Astrocyte of the cerebellum (primary cell): ENCODE data around the gene PIGN.

Experiments used
- DNase-seq: peaks from one replicate; pipeline ENCODE4 v3.0.0-alpha.2; 2011; ENCODE audit warnings: low read depth
- H3K4me3 ChIP-seq: 2 replicates; pipeline ENCODE4 v1.5.1; 2011; ENCODE audit warnings: mild to moderate bottlenecking, low read depth, low read length, moderate library complexity
- in situ Hi-C: cut with HindIII; loops from 2 replicates; pipeline ENCODE4 v1.10.0; 2017; ENCODE audit warnings: low sequenced_read_pairs
- TF ChIP-seq, protein P1 (sequence below): IDR thresholded peaks from 2 replicates; pipeline ENCODE4 v1.5.1; 2012; ENCODE audit warnings: low read length, low read depth, moderate library complexity, mild to moderate bottlenecking; ENCODE audit errors: missing control alignments

PIGN gene

DNA sequence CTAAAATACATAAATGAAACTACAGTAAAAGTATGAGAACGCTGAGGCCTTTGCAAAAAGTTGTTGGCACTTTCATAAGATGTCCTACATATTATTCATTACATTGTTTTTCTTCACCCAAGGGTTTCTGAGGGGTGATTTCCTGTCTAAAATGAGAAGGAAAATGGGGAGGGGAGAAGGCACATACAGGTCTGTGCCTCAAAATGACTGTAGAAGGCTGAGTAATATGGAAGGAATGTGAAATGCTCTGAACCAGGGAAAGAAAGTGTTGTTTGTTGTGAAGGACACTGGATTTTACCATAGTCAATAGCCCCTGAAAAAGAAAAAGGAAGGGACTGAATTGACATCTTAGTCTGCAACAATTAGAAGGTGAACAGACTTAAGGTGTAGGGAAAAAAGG lies 194.6 kb downstream of the PIGN start:
- H3K4me3 ChIP-seq, result no peak overlapping the region
- TF ChIP-seq, protein P1, sequence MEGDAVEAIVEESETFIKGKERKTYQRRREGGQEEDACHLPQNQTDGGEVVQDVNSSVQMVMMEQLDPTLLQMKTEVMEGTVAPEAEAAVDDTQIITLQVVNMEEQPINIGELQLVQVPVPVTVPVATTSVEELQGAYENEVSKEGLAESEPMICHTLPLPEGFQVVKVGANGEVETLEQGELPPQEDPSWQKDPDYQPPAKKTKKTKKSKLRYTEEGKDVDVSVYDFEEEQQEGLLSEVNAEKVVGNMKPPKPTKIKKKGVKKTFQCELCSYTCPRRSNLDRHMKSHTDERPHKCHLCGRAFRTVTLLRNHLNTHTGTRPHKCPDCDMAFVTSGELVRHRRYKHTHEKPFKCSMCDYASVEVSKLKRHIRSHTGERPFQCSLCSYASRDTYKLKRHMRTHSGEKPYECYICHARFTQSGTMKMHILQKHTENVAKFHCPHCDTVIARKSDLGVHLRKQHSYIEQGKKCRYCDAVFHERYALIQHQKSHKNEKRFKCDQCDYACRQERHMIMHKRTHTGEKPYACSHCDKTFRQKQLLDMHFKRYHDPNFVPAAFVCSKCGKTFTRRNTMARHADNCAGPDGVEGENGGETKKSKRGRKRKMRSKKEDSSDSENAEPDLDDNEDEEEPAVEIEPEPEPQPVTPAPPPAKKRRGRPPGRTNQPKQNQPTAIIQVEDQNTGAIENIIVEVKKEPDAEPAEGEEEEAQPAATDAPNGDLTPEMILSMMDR, result no peak
- in situ Hi-C loops, result no loop called here
- DNase-seq, result peak; percentile 77

- in situ Hi-C loops, result no loop called here
- no peak overlapping the region for H3K4me3 ChIP-seq
- TF ChIP-seq, protein P1, result no peak
- no peak for DNase-seq
Observed at GRCh38 chr18:61991836-61992235, 195.0 kb downstream of the PIGN start.

DNA sequence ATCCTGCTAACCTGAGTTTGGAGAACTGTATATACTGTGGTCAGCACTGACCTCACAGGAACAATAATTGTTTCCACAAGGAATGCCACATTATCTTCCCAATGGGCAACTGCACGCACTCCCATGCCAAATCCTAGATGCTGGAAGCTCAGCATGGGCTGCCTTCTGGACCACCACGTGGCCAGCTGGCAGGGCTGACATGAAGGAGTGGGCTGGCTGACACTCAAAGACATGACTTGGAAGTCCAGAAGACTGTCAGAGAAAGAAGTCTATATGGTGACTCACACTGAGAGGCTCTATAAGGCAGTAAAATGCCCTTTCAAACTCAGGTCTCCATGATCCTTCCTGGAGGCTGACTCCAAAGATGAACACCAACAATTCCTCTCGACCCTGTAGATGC lies 195.7 kb downstream of the PIGN start:
- in situ Hi-C loops, result no loop called here
- TF ChIP-seq, protein P1, result no peak
- DNase-seq, result peak; percentile 50
- no peak overlapping the region for H3K4me3 ChIP-seq
